Transverse colon (tissue), 4 donors: Measurements from ENCODE around the gene IRX4.

Experiments used
- EP300 ChIP-seq: sonication (generic); formaldehyde crosslinking; IDR thresholded peaks from one replicate; pipeline ENCODE4 v1.6.1; 2017; ENCODE audit warnings: antibody characterized with exemption, low read depth
- POLR2A ChIP-seq: fragments of 450-650 bp; IDR thresholded peaks from one replicate; pipeline ENCODE4 v1.6.1; 2016; ENCODE audit warnings: antibody characterized with exemption, mild to moderate bottlenecking, moderate library complexity
- POLR2AphosphoS5 ChIP-seq, 3 donors: sonication (generic); formaldehyde crosslinking; IDR thresholded peaks; one replicate each; pipeline ENCODE4 v1.6.1; 2016; ENCODE audit warnings: antibody characterized with exemption in 3 of 3
- TF ChIP-seq, protein P1 (sequence below), 5 experiments: fragments of 200-600 bp in 3 of 5; fragments of 450-650 bp in 2 of 5; sonication (generic) in 3 of 5; IDR thresholded peaks; 1 replicate in 2 of 5; 2 replicates in 3 of 5; pipeline ENCODE4 v1.5.1; 2016 to 2017; ENCODE audit warnings: antibody characterized with exemption in 5 of 5, inconsistent platforms in 3 of 5, mild to moderate bottlenecking in 2 of 5, moderate library complexity in 1 of 5

DNA sequence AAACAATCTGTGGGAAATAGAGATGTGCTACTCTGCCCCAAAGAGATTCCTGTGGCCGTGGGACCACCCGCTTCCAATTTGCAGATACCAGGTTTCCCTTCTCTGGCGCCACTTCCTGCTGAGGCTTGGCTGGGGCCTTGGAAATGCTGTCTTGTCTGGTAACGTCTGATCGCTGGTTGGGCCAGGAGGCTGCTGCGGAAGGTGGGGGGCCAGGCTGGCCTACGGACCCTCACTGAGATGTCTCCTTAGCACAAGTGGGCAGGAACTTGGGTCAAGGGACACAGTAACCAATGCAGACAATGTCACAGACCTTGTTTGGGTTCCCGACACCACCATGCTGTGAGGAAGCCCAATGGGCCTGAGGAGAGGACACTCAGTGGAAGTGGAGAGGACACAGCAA lies 31.7 kb upstream of the IRX4 start:
- TF ChIP-seq, protein P1, sequence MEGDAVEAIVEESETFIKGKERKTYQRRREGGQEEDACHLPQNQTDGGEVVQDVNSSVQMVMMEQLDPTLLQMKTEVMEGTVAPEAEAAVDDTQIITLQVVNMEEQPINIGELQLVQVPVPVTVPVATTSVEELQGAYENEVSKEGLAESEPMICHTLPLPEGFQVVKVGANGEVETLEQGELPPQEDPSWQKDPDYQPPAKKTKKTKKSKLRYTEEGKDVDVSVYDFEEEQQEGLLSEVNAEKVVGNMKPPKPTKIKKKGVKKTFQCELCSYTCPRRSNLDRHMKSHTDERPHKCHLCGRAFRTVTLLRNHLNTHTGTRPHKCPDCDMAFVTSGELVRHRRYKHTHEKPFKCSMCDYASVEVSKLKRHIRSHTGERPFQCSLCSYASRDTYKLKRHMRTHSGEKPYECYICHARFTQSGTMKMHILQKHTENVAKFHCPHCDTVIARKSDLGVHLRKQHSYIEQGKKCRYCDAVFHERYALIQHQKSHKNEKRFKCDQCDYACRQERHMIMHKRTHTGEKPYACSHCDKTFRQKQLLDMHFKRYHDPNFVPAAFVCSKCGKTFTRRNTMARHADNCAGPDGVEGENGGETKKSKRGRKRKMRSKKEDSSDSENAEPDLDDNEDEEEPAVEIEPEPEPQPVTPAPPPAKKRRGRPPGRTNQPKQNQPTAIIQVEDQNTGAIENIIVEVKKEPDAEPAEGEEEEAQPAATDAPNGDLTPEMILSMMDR (IDR thresholded peaks at IDR 0.05): no peak
- no peak for TF ChIP-seq POLR2AphosphoS5 (IDR thresholded peaks at IDR 0.05)
- TF ChIP-seq POLR2A: no peak
- TF ChIP-seq EP300: no peak
